ENCODE data around the gene BRINP2. TPM values are rescaled to one million over a fixed set of nuclear protein-coding genes. Genes with fewer than 3 reads are reported as not detected.
"Not testable (repeated sequence)": the region's sequence is repeated elsewhere in the genome, so short reads cannot be mapped to it uniquely, and the experiment has no call there.

Gene BRINP2
- total RNA-seq, 2 experiments from 2014 or later: not detected

DNA sequence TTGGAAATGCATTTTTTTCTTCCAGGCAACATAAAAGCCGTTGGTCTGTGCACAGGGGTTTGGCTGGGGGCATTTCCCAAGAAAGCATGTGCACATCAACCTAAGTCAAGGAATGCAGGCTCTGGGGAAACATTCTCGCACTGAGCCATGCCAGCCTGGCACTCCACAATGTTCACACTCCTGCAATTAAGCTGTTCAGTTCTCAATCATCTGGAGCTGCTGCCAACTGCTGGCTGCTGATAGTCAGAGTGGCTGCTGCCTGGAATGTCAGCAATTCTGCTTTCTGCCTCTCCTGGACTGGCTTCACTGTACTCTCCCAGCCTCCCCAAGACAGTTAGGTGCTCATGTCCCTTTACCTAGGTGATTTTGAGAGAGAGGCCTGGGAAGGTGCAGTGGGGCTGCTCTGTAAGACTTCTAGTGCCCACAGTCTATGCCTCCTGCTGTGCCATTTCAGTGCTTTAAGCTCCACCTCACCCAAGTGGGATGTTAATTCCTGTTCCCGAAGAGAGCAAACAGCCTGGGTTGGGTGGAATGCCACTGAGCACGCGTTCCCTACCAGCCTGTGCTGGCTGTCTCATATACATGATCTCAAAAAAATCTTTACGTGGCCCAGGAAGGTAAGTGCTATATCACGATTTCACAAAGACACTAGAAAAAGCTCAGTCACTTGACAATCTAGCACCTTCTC lies 131.7 kb downstream of the BRINP2 start:
- intact Hi-C loops (cut with micrococcal nuclease): no loop called here
- CTCF ChIA-PET: no interaction called here
- no peak overlapping the region for H3K27ac Mint-ChIP-seq

DNA sequence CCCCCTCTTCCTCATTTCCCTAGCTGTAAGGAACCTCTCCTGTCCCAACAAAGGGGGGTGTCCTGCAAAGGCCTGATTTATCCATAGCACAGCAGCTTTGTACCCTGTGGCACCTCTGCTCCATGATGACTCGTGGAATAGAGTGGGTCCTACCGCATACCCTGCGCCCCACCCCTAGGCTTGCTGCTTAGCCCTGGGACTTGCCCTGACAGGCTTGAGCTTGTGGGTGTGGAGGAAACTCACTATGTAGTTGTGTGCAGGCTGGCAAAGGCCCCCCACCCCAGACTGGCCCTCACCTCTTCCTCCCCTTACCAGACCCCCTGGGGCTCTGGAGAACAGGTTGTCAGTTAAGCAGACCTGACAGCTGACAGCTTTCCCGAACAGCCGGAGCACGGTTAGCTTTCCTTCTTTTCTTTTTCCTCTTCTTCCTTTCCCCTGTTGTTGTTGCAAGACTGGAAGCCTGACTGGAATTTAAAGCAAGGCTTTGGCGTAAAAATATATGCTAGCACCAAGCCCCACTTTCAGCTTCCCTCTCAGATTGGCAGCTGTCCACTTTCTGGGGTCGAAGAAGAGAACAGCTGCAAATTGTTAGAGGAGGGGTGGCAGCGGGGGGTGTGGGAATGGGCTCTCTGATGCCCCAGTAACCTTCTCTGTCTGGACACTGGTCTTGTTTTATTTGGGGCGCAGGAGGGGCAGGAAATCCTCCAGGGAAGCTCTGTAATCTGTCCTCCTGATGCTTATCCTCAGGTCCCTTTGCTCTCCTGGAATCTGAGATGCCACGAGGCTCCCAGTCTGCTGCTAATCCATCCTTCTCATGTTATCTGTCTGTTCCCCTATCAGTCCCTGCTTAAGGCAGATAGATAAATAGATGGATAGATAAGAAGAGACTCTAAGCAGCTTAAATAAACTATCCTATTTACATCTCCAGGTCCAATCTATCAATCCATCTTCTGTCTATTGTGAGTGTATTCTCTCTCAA lies 134.6 kb downstream of the BRINP2 start:
- POLR2A ChIA-PET: no interaction called here
- intact Hi-C loops (cut with micrococcal nuclease): no loop called here
- no peaks in the 10 kb centered on the region for H3K4me1 Mint-ChIP-seq (ENCODE audit: low read depth)
- H3K9me3 Mint-ChIP-seq: peaks cover 3% of the 10 kb centered on the region
- peaks cover 4% of the 10 kb centered on the region for H3K27me3 Mint-ChIP-seq
- CTCF ChIA-PET: interaction anchor here (0.7 kb wide), 1 partner anchor 68 kb away, joined by 3 read pairs; no protein-coding TSS in a partner anchor
- no peak overlapping the region for H3K27ac Mint-ChIP-seq
- no peaks in the 10 kb centered on the region for H3K36me3 Mint-ChIP-seq
- DNase-seq: no peak
- no peak overlapping the region for H3K4me3 Mint-ChIP-seq

More for the DNA sequence above, 131.7 kb downstream of the BRINP2 start:
- Mint-ChIP-seq H3K9me3 (no peaks in the 10 kb centered on the region), H3K36me3 (no peaks in the 10 kb centered on the region), H3K4me1 (ENCODE audit: low read depth) (no peaks in the 10 kb centered on the region), H3K4me3 (no peak overlapping the region), H3K27me3 (peaks cover 4% of the 10 kb centered on the region)
- DNase-seq: no peak
- POLR2A ChIA-PET: no interaction called here

DNA sequence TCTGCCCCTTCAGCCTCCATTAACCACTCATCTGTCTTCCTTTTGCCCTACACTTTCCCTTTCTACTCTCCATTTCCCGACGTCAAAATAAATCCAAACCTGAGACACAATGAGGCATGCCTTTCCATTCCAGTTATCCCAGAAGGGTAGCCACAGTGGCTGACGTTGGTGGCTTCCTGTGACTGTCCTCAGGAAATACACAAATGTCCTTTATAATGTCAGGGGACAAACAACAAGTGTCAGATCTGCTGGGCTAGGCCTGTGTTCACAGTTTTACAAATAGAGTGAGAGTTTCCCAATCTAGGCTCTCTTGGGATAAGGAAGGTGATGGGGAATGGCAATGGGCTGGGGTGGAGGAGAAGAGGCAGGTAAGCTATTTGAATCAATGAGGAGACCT lies 135.3 kb downstream of the BRINP2 start:
- no peaks in the 10 kb centered on the region for H3K4me1 Mint-ChIP-seq (ENCODE audit: low read depth)
- DNase-seq: no peak
- H3K27ac Mint-ChIP-seq: no peak overlapping the region
- H3K27me3 Mint-ChIP-seq: peaks cover 4% of the 10 kb centered on the region
- H3K9me3 Mint-ChIP-seq: peaks cover 3% of the 10 kb centered on the region
- CTCF ChIA-PET: no interaction called here
- POLR2A ChIA-PET: no interaction called here
- H3K4me3 Mint-ChIP-seq: no peak overlapping the region
- H3K36me3 Mint-ChIP-seq: no peaks in the 10 kb centered on the region
- intact Hi-C loops (cut with micrococcal nuclease): no loop called here

- no peak overlapping the region for H3K27ac Mint-ChIP-seq
- DNase-seq: no peak
- POLR2A ChIA-PET: no interaction called here
- no peaks in the 10 kb centered on the region for H3K4me1 Mint-ChIP-seq (ENCODE audit: low read depth)
- H3K27me3 Mint-ChIP-seq: peaks cover 4% of the 10 kb centered on the region
- H3K9me3 Mint-ChIP-seq: peaks cover 3% of the 10 kb centered on the region
- CTCF ChIA-PET: no interaction called here
- no peaks in the 10 kb centered on the region for H3K36me3 Mint-ChIP-seq
- H3K4me3 Mint-ChIP-seq: no peak overlapping the region
- intact Hi-C loops (cut with micrococcal nuclease): no loop called here
Observed at GRCh38 chr1:177306981-177307380, 136.2 kb downstream of the BRINP2 start.

- no peak overlapping the region for H3K4me3 Mint-ChIP-seq
- no peak for DNase-seq
- H3K9me3 Mint-ChIP-seq: peaks cover 3% of the 10 kb centered on the region
- no peaks in the 10 kb centered on the region for H3K36me3 Mint-ChIP-seq
- H3K27ac Mint-ChIP-seq: no peak overlapping the region
- intact Hi-C loops (cut with micrococcal nuclease): no loop called here
- ChIA-PET POLR2A (no interaction called here), CTCF (no interaction called here)
- H3K4me1 Mint-ChIP-seq (ENCODE audit: low read depth): no peaks in the 10 kb centered on the region
- peaks cover 4% of the 10 kb centered on the region for H3K27me3 Mint-ChIP-seq
Observed at GRCh38 chr1:177307771-177308170, 137.0 kb downstream of the BRINP2 start.

- H3K9me3 Mint-ChIP-seq: peaks cover 3% of the 10 kb centered on the region
- CTCF ChIA-PET: no interaction called here
- intact Hi-C loops (cut with micrococcal nuclease): no loop called here
- H3K36me3 Mint-ChIP-seq: no peaks in the 10 kb centered on the region
- DNase-seq: no peak
- no peak overlapping the region for H3K27ac Mint-ChIP-seq
- POLR2A ChIA-PET: no interaction called here
- peaks cover 4% of the 10 kb centered on the region for H3K27me3 Mint-ChIP-seq
- H3K4me1 Mint-ChIP-seq (ENCODE audit: low read depth): no peaks in the 10 kb centered on the region
- no peak overlapping the region for H3K4me3 Mint-ChIP-seq
Observed at GRCh38 chr1:177309880-177310279, 139.1 kb downstream of the BRINP2 start.

DNA sequence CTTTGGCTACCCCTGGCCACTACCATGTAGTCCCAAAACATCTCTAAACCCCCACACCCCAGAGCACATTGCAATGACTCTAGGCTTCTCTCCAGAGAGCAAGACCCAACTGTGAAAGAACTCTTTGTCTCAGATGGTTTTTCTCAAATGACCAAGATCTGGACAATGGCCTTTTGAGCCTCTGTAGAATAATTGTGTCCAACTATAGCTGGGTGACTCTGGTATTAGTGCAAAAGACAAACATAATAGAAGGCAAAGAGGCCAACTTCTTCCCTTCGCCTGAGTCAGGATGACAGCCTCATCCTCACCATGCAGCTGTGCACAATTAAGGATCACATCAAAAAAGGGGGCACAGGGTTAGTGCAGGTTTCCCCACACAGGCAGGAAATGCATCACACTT lies 139.6 kb downstream of the BRINP2 start:
- Mint-ChIP-seq H3K4me1 (ENCODE audit: low read depth) (no peaks in the 10 kb centered on the region), H3K27ac (no peak overlapping the region), H3K27me3 (peaks cover 4% of the 10 kb centered on the region), H3K9me3 (peaks cover 3% of the 10 kb centered on the region), H3K36me3 (no peaks in the 10 kb centered on the region), H3K4me3 (no peak overlapping the region)
- DNase-seq: no peak
- intact Hi-C loops (cut with micrococcal nuclease): no loop called here
- ChIA-PET CTCF (no interaction called here), POLR2A (no interaction called here)

DNA sequence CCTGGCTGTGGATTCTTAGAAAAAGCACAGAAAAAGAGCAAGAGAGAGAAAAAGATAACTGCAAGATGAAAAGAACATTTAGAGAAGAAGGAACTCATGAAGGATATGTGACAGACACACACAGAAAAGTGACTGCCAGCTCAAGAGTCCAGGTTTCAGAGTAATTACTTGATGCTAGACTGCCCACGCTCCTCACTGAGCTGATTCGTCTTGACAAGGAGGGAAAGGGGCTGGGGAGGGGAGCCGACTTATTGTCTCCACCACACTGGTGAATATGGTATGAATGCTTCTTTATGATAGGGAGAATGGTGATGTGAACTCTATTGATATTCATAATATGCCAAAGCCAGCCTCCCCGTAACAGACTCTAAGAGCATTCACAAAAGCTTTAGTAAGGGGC lies 140.4 kb downstream of the BRINP2 start:
- POLR2A ChIA-PET: no interaction called here
- H3K4me1 Mint-ChIP-seq (ENCODE audit: low read depth): no peaks in the 10 kb centered on the region
- no peak overlapping the region for H3K27ac Mint-ChIP-seq
- CTCF ChIA-PET: no interaction called here
- H3K9me3 Mint-ChIP-seq: peaks cover 3% of the 10 kb centered on the region
- H3K27me3 Mint-ChIP-seq: no peaks in the 10 kb centered on the region
- intact Hi-C loops (cut with micrococcal nuclease): no loop called here
- no peaks in the 10 kb centered on the region for H3K36me3 Mint-ChIP-seq
- no peak overlapping the region for H3K4me3 Mint-ChIP-seq
- no peak for DNase-seq

DNA sequence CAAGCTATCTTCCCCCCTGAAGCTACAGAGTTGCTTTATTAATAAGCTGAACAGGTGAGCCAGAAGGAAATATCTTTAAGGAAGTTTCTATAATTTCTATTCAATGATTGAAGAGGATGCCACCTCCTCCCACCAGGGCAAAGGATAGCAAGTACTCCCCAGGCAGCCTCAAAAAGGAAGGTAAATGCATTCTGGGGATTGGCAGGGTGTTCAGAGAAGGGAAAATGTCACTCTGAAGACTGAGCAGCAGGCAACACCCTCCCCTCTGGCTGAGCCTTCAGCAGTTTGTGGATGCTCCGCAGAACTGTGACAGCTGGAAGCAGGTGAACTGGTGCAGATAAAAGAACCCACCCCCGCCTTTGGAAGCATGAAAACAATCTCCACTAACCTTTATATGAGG lies 140.8 kb downstream of the BRINP2 start:
- Mint-ChIP-seq H3K27ac (no peak overlapping the region), H3K9me3 (peaks cover 3% of the 10 kb centered on the region), H3K36me3 (no peaks in the 10 kb centered on the region), H3K4me1 (ENCODE audit: low read depth) (no peaks in the 10 kb centered on the region), H3K27me3 (no peaks in the 10 kb centered on the region), H3K4me3 (no peak overlapping the region)
- DNase-seq: no peak
- CTCF ChIA-PET: no interaction called here
- POLR2A ChIA-PET: no interaction called here
- intact Hi-C loops (cut with micrococcal nuclease): no loop called here

- Mint-ChIP-seq H3K27ac (no peak overlapping the region), H3K4me3 (no peak overlapping the region), H3K9me3 (peaks cover 3% of the 10 kb centered on the region), H3K36me3 (no peaks in the 10 kb centered on the region), H3K4me1 (ENCODE audit: low read depth) (no peaks in the 10 kb centered on the region), H3K27me3 (no peaks in the 10 kb centered on the region)
- ChIA-PET CTCF (no interaction called here), POLR2A (no interaction called here)
- intact Hi-C loops (cut with micrococcal nuclease): no loop called here
- DNase-seq: no peak
Observed at GRCh38 chr1:177315261-177315660, 144.5 kb downstream of the BRINP2 start.

DNA sequence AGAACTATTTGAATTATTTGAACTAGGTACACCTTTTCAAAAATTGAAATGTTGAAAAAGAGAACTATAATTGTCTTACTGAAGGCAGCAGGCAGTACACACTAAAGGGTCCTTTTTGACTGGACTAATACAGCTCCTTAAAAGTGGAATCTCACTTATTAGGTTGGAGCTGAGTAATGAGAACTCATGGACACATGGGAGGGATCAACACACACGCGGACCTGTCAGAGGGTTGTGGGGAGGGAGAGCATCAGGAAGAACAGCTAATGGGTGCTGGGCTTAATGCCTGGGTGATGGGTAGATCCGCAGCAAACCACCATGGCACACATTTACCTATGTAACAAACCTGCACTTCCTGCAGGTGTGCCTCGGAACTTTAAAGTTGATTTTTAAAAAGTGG lies 145.0 kb downstream of the BRINP2 start:
- CTCF ChIA-PET: no interaction called here
- Mint-ChIP-seq H3K9me3 (peaks cover 5% of the 10 kb centered on the region), H3K27me3 (no peaks in the 10 kb centered on the region), H3K4me3 (no peak overlapping the region), H3K4me1 (ENCODE audit: low read depth) (no peaks in the 10 kb centered on the region), H3K27ac (no peak overlapping the region), H3K36me3 (no peaks in the 10 kb centered on the region)
- no peak for DNase-seq
- POLR2A ChIA-PET: no interaction called here
- intact Hi-C loops (cut with micrococcal nuclease): no loop called here

DNA sequence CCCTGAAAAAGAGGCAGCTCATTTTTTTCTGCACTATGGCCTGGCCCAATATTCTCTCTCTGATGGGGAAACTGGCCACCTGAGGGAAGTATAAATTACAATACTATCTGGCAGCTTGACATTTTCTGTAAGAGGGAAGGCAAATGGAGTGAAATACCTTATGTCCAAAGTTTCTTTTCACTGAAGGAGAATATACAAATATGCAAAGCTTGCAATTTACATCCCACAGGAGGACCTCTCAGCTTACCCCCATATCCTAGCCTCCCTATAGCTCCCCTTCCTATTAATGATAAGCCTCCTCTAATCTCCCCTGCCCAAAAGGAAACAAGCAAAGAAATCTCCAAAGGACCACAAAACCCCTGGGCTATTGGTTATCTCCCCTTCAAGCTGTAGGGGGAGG lies 150.7 kb downstream of the BRINP2 start:
- H3K27ac Mint-ChIP-seq; intact Hi-C loops (cut with micrococcal nuclease); H3K36me3 Mint-ChIP-seq: not testable (repeated sequence)

DNA sequence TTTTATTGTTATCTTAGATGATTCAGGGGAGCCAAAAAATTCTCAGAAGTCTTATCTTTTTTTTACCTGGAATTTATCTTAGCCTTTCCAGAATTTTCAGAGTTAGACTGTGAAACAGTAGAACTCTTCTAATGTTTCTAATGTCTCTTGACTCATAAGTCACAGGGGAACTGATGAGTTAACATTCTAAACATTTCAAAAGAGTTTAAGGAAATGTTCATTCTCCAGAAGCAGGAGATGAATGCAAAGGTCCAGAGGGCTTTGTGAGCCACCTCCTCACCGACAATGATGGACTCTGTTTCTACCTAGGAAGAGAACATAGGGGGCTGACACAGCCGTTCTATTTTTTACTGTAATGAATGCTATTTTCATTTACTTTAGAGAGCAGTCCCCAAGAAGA lies 157.5 kb downstream of the BRINP2 start:
- ChIA-PET CTCF (no interaction called here), POLR2A (no interaction called here)
- no peaks in the 10 kb centered on the region for H3K4me1 Mint-ChIP-seq (ENCODE audit: low read depth)
- no peak for DNase-seq
- no peak overlapping the region for H3K4me3 Mint-ChIP-seq
- peaks cover 6% of the 10 kb centered on the region for H3K9me3 Mint-ChIP-seq
- no peaks in the 10 kb centered on the region for H3K27me3 Mint-ChIP-seq
- intact Hi-C loops (cut with micrococcal nuclease): no loop called here
- H3K27ac Mint-ChIP-seq: no peak overlapping the region
- H3K36me3 Mint-ChIP-seq: no peaks in the 10 kb centered on the region

More for the DNA sequence above, 150.7 kb downstream of the BRINP2 start:
- H3K4me1 Mint-ChIP-seq (ENCODE audit: low read depth); H3K4me3 Mint-ChIP-seq; POLR2A ChIA-PET; DNase-seq; H3K27me3 Mint-ChIP-seq; CTCF ChIA-PET: not testable (repeated sequence)
- peaks cover 10% of the 10 kb centered on the region for H3K9me3 Mint-ChIP-seq
